NCI-H2171 (cell line): Measurements from ENCODE around the gene MPP1.

ENCODE experiments used
- DNase-seq: peaks from one replicate; lab custom pipeline; 2025; lab: John Stamatoyannopoulos, UW

The MPP1 gene

GRCh38 chrX:154775419-154776349 lies 29.6 kb downstream of the MPP1 start:
- no peak for DNase-seq

GRCh38 chrX:154774622-154775021 lies 30.7 kb downstream of the MPP1 start:
- DNase-seq: no peak

GRCh38 chrX:154762537-154763296 lies 42.6 kb downstream of the MPP1 start, which contains the start of gene DKC1:
Gene DKC1 (plus strand): TSS chrX:154762864. CDS start chrX:154762966, 102 bp downstream.
- peak; percentile 91 for DNase-seq

GRCh38 chrX:154761977-154762536 lies 43.2 kb downstream of the MPP1 start:
- DNase-seq: peak; percentile 41

GRCh38 chrX:154758696-154759095 lies 46.6 kb downstream of the MPP1 start:
- no peak for DNase-seq

DNA sequence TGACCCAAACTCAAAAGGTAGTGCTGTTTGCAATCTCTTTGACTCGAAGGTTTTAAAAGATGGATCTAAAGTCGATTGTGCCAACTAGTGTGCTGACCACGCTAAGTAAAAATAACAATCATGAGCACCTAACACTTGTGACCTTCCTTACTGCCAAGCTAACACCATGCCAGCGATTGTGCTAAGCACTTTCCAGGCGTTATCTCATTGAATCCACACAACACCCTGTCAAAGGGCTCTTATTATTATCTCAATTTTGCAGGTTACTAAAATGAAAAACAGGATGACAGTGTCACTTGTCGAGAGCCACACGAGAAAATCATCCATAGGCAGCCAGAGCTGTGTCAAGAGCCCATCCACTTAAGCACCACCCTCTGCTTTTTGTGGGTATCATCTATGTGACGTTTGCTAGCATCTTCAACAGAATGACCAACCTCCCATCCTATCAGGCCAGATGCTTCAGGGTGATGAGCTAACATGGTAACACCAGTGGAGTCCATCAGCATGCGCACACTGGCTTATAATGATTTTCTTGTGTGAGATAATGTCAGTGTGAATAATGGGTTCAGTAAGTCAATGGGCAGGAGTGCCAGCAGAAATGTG lies 53.5 kb downstream of the MPP1 start:
- no peak for DNase-seq

DNA sequence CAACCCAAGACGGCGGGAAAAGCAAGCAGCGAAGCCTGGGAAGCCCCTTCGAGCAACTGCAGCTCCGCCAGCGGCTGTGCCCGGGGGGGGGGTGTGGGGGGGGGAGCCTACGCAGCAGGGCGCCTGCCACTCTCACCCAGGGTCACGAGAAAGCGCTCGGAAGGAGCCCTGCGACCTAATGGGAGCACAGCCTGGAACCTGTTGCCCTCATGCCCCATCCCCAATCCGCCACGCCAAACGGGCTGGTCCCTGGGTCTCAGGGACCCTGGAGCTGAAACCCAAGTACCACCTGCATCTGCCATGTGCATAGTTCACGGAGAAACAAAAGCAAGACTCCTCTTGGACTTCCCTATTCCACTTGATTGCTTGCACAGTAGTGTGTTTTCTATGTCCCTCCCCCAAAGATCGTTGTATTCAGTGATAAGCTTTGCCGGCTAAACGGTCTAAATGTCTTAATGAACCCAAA lies 54.0 kb downstream of the MPP1 start:
- DNase-seq: no peak

DNA sequence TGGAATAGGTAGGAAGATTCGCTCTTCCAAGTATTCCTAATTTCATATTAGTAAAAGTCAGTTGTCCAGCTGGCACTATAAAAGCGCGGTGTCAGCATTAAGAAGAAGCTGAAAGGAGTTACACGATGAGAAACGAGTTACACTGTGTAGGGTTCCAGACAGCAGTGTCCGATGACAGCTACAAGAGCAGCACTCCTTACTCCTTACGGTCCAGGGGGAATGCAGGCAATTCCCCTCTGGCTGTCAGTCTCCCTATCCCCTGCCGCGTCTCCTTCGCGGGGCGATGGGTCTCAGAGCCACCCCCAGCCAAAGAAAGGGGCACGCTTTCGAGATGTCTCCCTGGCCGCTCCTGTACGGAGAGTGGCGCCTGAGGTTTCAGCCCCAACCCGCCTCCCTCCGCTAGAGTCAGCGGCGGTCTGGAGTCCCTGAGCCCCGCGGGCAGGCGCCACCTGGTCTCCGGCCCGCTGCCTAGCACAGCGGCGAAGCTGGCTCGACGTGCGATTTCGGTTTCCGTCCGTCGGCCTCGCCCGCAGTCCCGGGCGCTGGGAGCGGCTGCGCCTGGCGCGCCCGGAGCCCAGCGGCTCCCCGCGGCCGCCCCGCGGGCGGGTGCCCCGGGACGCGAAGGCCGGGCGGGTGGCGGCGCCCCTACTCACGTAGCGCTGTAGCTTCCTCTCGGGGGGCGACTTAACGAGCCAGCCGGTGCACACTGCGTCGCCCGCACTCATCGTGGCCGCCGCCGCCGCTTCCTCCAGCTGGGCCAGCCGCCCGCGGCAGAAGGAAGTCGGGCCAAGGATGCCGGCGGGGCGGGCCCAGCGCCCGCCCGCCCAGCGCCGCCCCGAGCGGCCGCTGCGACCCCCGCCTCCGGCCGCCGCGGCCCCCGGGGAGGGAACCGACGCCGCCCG lies 54.7 kb downstream of the MPP1 start, which contains the start of gene GAB3:
Gene GAB3 (minus strand): TSS at position 777 of the 902 bp plus-strand sequence. CDS start 52 bp downstream, at position 725.
- DNase-seq: no peak

DNA sequence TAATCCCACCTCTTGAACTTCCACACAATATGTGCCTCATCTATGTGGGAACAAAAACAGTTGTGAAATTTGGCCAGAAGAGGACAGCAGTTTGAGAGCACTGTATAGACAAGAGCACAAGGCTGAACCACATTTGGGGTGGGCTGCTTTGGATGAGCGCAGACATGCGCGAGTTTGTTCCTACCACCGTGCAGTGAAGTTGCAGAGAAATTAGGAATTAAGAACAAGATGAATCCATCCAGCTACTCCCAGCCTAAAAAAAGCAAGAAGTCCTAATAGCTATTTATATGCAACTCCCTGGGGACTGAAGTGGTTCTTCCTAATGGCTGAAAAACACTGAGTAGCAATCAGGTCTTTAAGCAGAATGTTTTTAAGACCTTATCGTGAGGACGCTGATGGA lies 55.4 kb downstream of the MPP1 start:
- no peak for DNase-seq

- no peak for DNase-seq
Measured at GRCh38 chrX:154748712-154749339, 56.5 kb downstream of the MPP1 start.

DNA sequence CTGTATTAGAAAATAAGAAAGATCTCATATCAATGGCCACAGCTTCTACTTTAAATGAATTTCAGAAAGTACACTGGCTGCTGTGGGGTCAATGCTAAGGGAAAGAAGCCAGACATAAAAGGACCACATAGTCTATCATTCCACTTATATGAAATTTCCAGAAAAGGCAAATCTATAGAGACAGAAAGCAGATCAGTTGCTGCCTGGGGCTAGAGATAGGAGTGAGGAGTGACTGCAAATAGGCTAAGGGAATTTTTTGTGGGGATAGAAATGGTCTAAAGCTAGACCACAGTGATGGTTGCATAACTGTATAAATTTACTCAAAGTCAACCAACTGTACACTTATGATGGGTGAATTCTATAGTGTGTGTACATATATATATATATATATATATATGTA lies 62.7 kb downstream of the MPP1 start:
- no peak for DNase-seq

DNA sequence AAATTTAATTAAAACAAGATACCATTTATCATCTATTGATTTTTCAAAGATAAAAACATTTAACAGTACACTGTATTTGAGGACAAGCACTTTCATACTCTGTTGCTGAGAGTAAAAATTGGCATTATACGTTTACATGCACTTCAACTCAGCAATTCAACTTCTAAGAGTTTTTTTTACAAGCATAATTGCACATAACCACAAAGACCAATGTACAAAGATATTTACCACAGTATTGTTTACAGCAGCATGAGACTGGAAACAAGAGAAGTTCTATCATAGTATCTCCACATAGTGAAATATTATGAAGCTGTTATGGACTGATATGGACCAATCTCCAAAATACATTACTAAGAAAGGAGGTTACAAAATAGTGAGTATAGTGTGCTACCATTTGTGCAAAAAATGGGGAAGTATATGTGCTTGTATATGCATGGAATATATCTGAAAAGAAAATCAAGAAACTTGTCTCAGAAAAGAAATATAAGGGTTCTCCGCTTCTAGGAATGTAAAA lies 65.3 kb downstream of the MPP1 start:
- DNase-seq: no peak

DNA sequence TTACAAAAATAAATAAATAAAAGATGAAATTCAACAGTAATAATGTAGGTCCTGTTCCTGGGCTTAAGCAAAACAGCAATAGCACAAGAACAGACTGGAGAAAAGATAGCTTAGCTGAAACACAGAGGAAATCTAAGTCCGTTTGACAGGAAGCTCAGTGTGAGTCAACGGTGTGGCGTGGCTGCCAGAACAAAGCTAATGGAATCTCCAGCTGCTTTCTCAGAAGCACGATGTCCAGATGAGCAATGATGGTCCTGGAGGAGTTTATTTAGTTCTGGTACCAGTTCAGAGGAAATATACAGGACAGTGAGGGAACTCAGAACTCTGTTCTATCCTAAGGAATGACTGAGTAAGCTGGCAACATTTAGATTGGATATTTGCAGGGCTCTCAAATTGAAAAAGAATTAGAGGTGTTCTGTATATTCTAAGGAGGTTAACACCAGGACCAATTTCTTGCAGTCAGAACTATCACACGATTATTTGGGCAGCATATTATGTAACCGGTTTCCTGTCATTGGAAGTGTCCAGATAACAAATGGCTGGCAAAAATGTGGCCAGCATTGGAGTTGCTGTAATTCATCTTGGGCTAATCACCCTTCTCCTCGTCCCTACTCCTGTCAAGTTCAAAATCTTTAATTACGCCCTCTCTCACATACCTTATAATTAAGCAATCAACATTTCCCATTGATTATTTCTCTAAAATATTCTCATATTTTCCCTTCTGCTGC lies 67.1 kb downstream of the MPP1 start:
- DNase-seq: no peak

- DNase-seq: no peak
Measured at GRCh38 chrX:154737136-154737535, 68.1 kb downstream of the MPP1 start.

DNA sequence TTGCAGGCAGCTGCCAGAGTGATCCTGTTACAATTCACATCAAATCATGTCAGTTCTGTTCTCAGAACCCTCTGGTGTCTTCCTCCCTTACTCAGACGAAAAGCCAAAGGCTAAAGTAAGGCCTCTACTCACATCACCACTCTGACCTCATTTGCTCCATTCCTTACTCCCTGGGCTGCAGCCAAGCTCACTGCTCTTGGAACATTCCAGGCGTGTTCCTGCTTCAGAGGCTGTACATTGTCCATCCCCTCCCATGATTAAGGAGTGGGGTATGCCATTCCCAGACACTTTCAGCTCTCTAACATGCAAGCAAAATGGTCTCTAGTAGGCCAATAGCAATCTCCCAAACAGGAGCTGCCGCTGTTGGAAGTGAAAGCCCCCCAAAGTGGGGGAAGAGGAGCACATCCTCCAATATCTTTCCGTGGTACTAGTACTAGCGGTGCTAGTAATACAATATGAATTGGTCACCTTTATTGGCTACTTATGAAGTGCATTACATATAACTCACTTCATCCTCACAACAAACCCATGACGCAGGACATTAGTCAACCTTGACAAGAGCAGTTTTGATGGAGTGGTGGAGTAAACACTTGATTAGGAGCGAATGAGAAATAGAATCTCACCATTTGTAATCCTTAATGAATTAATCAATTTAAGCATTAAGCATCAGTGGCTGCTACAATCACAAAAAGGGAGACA lies 69.4 kb downstream of the MPP1 start:
- no peak for DNase-seq

DNA sequence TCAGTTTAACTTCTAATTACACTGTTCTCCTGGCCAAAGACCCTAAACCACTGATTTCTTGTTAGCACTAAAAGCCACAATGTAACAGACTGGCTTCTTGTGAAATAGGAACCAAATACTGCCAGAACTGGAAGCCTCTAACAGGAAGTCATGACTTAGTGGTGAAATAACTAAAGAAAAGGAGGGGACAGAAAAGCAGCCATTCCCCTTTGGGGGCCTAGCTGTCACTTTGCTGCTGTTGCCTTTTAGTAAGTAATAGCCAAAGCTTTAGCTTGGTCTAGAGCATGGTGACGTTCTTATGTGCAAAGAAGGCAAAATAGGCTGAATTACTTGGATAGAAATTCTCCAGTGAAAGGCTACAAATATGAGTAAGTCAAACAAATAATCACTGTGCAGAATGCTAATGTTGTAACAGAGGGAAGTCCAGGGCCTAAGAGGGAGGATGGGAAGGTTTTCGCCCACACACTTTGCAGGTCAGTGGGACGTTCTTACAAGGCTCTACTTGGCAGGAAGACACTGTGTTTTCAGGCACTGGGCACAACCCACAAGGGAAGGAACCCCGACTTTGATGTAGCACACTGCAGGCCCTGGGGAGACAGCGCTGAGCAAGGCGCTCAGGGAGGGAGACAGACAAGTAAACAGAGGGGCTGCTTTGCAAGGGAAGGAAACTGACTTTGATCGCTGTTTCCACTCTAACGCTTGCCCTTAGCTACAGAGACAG lies 71.1 kb downstream of the MPP1 start:
- no peak for DNase-seq

- no peak for DNase-seq
Measured at GRCh38 chrX:154733066-154733425, 72.2 kb downstream of the MPP1 start.

GRCh38 chrX:154732421-154733065 lies 72.7 kb downstream of the MPP1 start:
- DNase-seq: no peak
